LNCAP (cell line): ENCODE results near the gene COMMD9.

ENCODE experiments used
- TF ChIP-seq, protein P1 (sequence below): fragments of 450-650 bp; IDR thresholded peaks from 2 replicates; pipeline ENCODE4 v1.5.1; 2017; ENCODE audit warnings: mild to moderate bottlenecking

COMMD9 gene

DNA sequence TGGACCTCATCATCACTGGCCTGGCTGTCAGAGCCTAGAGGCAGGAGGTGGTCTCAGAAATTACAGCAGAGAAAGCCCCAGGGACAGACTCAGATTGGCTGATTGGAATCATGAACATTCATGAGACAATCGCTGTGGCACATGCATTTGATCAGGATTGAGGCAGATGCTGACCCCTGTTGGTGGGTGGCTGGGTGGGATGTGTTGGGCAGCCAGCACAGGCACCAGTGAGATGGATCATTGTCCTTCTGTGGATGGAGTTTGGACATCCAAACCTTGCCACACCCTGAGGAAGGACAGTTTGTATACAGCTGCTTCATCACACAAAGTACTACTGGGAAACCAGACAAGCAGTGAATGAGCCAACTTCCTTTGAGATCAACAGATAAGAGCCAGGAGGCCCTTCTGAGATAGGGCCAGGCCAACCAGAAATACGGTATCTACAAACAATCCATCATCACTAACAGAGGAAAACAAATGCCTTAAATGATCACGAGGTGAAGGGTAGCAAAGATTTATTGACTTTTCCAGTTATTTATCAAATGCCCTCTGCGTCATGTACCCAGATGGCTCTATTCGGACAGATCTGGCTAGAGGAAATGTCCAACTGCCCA lies 17.3 kb downstream of the COMMD9 start:
- TF ChIP-seq, protein P1, sequence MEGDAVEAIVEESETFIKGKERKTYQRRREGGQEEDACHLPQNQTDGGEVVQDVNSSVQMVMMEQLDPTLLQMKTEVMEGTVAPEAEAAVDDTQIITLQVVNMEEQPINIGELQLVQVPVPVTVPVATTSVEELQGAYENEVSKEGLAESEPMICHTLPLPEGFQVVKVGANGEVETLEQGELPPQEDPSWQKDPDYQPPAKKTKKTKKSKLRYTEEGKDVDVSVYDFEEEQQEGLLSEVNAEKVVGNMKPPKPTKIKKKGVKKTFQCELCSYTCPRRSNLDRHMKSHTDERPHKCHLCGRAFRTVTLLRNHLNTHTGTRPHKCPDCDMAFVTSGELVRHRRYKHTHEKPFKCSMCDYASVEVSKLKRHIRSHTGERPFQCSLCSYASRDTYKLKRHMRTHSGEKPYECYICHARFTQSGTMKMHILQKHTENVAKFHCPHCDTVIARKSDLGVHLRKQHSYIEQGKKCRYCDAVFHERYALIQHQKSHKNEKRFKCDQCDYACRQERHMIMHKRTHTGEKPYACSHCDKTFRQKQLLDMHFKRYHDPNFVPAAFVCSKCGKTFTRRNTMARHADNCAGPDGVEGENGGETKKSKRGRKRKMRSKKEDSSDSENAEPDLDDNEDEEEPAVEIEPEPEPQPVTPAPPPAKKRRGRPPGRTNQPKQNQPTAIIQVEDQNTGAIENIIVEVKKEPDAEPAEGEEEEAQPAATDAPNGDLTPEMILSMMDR: no peak

DNA sequence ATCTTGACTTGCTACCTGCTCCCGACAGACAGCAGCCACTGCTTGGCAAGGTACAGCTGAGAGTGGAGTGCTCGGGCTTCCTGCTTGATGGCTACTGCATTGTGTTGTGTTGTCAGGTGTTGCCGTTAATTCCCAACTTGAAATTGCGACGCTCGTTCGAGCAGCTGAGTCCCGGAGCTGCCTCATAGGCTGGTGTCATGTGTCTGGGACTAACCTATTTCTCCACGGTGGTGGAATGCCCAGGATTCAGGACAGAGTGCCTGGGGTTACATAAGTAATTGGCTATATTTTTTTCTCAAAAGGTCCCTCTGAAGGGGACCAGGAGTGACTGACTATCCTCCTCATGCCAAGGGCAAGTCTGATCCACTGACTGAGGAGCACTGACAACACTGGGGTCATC lies 18.5 kb downstream of the COMMD9 start:
- TF ChIP-seq, protein P1: no peak

DNA sequence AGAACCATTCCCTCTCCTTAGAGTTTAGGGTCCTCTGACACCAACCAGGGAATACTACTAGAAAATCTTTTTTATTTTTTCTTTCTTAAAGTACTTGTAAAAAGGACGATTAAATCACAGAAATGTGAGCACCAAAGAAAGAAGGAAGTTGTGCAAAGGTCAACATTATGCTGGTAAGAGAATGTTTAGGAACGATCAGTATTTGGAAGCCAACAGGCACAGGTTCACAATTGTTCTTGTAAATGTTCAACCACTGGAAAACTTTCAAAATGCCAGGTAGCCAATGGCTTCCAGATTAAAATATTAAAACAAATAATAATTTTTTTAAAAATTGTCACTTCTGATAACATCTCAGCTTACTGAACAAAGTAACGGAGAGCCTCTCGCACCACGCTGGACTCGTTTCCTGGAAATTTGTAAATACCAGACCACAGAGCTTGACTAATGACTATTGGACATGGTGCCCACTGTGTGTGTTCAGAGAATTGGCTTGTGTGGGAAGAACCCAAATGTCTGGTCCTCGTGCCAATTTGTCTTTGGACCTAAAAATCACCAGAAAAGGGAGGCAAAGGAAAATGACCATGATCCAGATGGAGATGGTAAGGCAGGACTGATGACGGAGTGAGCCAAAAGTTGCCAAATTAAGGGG lies 20.8 kb downstream of the COMMD9 start:
- TF ChIP-seq, protein P1: no peak

DNA sequence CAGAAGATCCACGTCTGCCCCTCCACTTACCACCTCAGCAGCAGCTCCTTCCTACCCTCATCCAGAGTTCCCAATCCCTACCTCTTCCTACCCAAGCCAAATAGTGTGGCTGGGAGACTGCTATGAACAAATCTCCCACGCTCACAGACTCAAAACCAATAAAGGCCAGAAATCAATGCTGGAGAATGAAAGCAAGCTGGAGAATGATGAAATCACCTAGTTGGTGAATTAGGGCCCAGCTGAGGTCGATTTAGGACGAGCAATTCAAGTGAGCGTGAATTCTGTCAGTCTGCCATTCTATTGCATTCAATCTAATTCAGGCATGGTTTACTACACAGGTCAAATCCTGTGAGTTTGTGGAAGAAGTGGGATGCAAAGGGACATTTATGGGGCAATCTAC lies 22.5 kb downstream of the COMMD9 start:
- TF ChIP-seq, protein P1: no peak

DNA sequence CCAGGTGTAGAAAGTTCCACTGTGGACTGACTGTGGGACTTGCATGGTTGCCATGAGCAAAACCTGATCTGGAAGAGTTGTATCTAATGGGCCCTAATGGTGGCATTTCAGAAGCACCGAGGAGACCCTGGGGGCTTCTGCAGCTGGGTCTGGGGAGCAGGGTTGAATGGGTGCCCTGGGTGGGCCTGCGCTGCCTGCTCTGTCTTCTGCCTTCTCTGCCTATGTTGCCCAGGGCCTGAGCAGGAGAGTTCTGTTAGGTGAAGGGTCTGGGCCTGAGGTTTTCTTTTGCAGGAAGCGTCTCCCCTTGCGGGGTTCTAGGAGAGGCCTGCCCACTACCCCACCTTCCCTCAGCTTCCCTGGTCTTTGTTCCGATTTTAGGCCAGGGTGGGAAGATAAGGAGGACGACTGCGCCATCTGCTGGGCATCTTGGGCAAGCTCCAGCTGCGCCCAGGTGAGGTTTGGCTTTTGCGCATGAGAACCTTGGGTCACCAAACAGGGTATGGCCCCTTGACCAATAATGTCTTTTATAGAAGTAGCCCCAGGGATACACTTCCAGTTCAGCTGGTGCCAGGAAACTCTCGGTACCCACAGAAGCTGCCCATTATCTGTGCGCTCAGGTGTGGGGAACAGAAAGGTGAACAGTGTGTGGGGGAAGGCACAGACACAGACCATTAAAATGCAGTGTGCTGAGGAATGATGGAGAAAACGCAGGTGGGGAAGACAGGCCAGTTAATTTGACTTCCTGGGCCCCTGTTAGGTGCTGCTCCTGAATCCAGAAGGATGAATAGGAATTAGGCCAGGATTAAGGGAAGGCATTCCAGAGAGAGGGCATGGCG lies 23.2 kb downstream of the COMMD9 start:
- TF ChIP-seq, protein P1: peak; percentile 94

DNA sequence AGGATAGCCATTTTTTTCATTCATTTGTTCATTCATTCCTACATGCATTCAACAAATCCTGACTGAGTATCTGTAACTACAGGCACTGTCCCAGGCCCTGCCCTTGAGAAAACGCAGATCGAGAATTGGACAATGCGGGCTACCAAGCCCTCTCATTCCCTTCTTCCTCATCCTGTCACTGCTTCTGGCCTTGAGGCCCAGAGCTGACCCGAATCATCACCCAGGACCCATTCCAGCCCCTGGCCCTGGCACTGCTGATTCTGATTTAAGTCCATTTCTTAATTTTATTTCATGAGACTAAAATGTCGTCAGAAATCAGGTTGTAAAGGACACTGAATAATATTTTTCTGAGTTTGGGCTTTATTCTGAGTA lies 24.3 kb downstream of the COMMD9 start:
- TF ChIP-seq, protein P1: no peak

DNA sequence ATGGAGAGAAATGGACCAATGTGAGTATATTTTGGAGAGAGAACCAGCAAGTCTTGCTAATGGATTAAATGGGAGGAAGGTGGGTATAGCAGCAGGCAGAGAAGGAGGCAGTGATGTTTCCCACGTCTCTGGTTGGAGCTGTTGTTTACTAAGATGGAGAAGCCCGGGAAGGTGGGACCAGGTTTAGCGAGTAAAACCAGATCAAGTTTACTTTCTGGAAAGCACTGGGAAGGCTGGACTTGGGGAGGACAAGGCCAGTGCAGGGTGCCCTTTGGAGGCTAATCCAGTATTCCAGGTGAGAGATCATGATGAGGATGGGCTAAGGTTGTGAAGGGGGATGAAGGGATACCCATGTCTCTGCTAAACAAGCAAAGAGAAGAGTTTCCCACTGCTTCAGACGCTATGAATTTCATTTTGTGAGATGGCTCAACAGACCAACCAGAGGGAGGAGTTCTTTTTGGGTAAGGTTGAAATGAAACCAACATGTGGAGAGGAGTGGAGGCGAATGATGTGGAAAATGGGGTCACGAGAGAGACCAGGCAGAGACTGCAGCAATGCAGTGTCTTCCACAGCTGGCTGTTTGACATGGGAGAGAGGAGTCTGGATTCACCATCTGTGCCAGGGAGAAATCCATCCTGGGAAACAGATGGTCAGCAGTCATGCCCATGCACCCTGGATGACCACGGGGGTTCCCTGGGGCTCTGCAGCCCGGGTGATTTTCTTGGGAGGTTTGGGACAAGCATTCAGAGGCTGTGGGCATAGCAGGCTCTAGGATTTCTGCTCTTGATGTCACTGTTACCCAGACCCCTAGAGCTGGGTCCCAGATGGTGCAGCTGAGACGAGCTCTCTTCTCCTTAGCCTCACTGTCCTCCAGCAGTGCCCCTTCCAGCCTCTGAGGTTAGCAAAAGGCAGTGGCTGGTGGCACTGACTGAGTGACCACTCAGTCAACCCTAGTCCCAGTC lies 24.9 kb downstream of the COMMD9 start:
- TF ChIP-seq, protein P1: no peak
